WTC11 (cell line): Measurements from ENCODE around the gene KCNK16.

Experiments
- CREM ChIP-seq: sonication (generic); formaldehyde crosslinking; IDR thresholded peaks from 2 replicates; pipeline ENCODE4 v1.8.1; 2022; ENCODE audit warnings: mild to moderate bottlenecking, missing genetic modification reagents, moderate library complexity
- CTCF ChIP-seq: fragments of 200-600 bp; IDR thresholded peaks from 2 replicates; pipeline ENCODE4 v1.8.0; 2022; ENCODE audit warnings: antibody characterized with exemption
- E2F1 ChIP-seq: sonication (generic); formaldehyde crosslinking; IDR thresholded peaks from 2 replicates; pipeline ENCODE4 v1.8.0; 2022; ENCODE audit warnings: mild to moderate bottlenecking, missing genetic modification reagents
- MYBL2 ChIP-seq: sonication (generic); formaldehyde crosslinking; IDR thresholded peaks from 2 replicates; pipeline ENCODE4 v1.8.1; 2023; ENCODE audit warnings: mild to moderate bottlenecking, moderate library complexity, missing genetic modification reagents
- NR1H2 ChIP-seq: sonication (generic); formaldehyde crosslinking; IDR thresholded peaks from 2 replicates; pipeline ENCODE4 v1.9.0; 2021; ENCODE audit warnings: mild to moderate bottlenecking, moderate library complexity, missing genetic modification reagents
- SMAD3 ChIP-seq: sonication (generic); formaldehyde crosslinking; IDR thresholded peaks from 2 replicates; pipeline ENCODE4 v1.8.0; 2022; ENCODE audit warnings: missing genetic modification reagents, mild to moderate bottlenecking, borderline replicate concordance
- SOX15 ChIP-seq: fragments of 250-450 bp; sonication (Bioruptor Pico); IDR thresholded peaks from 2 replicates; pipeline ENCODE4 v1.9.0; 2021; ENCODE audit warnings: mild to moderate bottlenecking
- TEAD4 ChIP-seq: sonication (generic); formaldehyde crosslinking; IDR thresholded peaks from 2 replicates; pipeline ENCODE4 v1.8.0; 2022; ENCODE audit warnings: mild to moderate bottlenecking, missing genetic modification reagents
- ZNF232 ChIP-seq: sonication (generic); formaldehyde crosslinking; IDR thresholded peaks from 2 replicates; pipeline ENCODE4 v1.8.0; 2022; ENCODE audit warnings: mild to moderate bottlenecking, missing genetic modification reagents
- ZNF423 ChIP-seq: fragments of 250-450 bp; sonication (Bioruptor Pico); IDR thresholded peaks from 2 replicates; pipeline ENCODE4 v2.1.2; 2022; ENCODE audit warnings: mild to moderate bottlenecking, moderate library complexity
- ZNF671 ChIP-seq: fragments of 250-450 bp; sonication (Bioruptor Pico); IDR thresholded peaks from 2 replicates; pipeline ENCODE4 v1.8.0; 2021; ENCODE audit warnings: mild to moderate bottlenecking
- ZSCAN18 ChIP-seq: fragments of 250-450 bp; sonication (Bioruptor Pico); IDR thresholded peaks from 2 replicates; pipeline ENCODE4 v2.1.2; 2022; ENCODE audit warnings: mild to moderate bottlenecking, moderate library complexity

GRCh38 chr6:39344821-39345280 lies 22.3 kb upstream of the KCNK16 start:
- TF ChIP-seq MYBL2 (CRISPR knock-in tag) (no peak), CTCF (no peak), CREM (CRISPR knock-in tag) (no peak), E2F1 (no peak), SOX15 (CRISPR knock-in tag) (no peak), NR1H2 (CRISPR knock-in tag) (no peak), ZNF671 (CRISPR knock-in tag) (no peak), ZNF423 (CRISPR knock-in tag) (no peak), ZSCAN18 (no peak), TEAD4 (CRISPR knock-in tag) (no peak), SMAD3 (CRISPR knock-in tag) (no peak), ZNF232 (no peak)
